Measurements from ENCODE around the gene STRIP2.
"Not testable (repeated sequence)": the region's sequence is repeated elsewhere in the genome, so short reads cannot be mapped to it uniquely, and the experiment has no call there.

STRIP2 gene

GRCh38 chr7:129453510-129454248 is 19.4 kb downstream of the STRIP2 start:
- DNase-seq (ENCODE audit: low spot score): no peak

GRCh38 chr7:129454249-129454551 is 20.0 kb downstream of the STRIP2 start:
- no peak for DNase-seq (ENCODE audit: low spot score)

GRCh38 chr7:129456421-129456820 is 22.2 kb downstream of the STRIP2 start:
- no peak for DNase-seq (ENCODE audit: low spot score)

- no peak for DNase-seq (ENCODE audit: low spot score)
Measured at GRCh38 chr7:129457101-129457500, 22.9 kb downstream of the STRIP2 start.

- no peak for DNase-seq (ENCODE audit: low spot score)
Measured at GRCh38 chr7:129458171-129458570, 23.9 kb downstream of the STRIP2 start.

GRCh38 chr7:129461809-129462208 is 27.6 kb downstream of the STRIP2 start:
- no peak for DNase-seq (ENCODE audit: low spot score)

GRCh38 chr7:129462420-129462819 is 28.2 kb downstream of the STRIP2 start:
- DNase-seq (ENCODE audit: low spot score): no peak

- no peak for DNase-seq (ENCODE audit: low spot score)
Measured at GRCh38 chr7:129464194-129464593, 30.0 kb downstream of the STRIP2 start.

- DNase-seq (ENCODE audit: low spot score): no peak
Measured at GRCh38 chr7:129465080-129465479, 30.8 kb downstream of the STRIP2 start.

- DNase-seq (ENCODE audit: low spot score): no peak
Measured at GRCh38 chr7:129466796-129467195, 32.6 kb downstream of the STRIP2 start.

- peak; percentile 60 for DNase-seq (ENCODE audit: low spot score)
Measured at GRCh38 chr7:129468087-129468486, 33.9 kb downstream of the STRIP2 start.

- no peak for DNase-seq (ENCODE audit: low spot score)
Measured at GRCh38 chr7:129468547-129468946, 34.3 kb downstream of the STRIP2 start.

GRCh38 chr7:129469930-129470329 is 35.7 kb downstream of the STRIP2 start:
- DNase-seq (ENCODE audit: low spot score): no peak

- no peak for DNase-seq (ENCODE audit: low spot score)
Measured at GRCh38 chr7:129470411-129470810, 36.2 kb downstream of the STRIP2 start.

- no peak for DNase-seq (ENCODE audit: low spot score)
Measured at GRCh38 chr7:129471402-129471827, 37.2 kb downstream of the STRIP2 start.

GRCh38 chr7:129475931-129476330 is 41.7 kb downstream of the STRIP2 start:
- not testable (repeated sequence) for DNase-seq (ENCODE audit: low spot score)

GRCh38 chr7:129476398-129476797 is 42.2 kb downstream of the STRIP2 start:
- DNase-seq (ENCODE audit: low spot score): not testable (repeated sequence)

- DNase-seq (ENCODE audit: low spot score): no peak
Measured at GRCh38 chr7:129479831-129480230, 45.6 kb downstream of the STRIP2 start.

- no peak for DNase-seq (ENCODE audit: low spot score)
Measured at GRCh38 chr7:129480674-129481363, 46.6 kb downstream of the STRIP2 start.

GRCh38 chr7:129481376-129481775 is 47.1 kb downstream of the STRIP2 start:
- DNase-seq (ENCODE audit: low spot score): not testable (repeated sequence)

GRCh38 chr7:129482781-129483180 is 48.5 kb downstream of the STRIP2 start:
- no peak for DNase-seq (ENCODE audit: low spot score)

GRCh38 chr7:129489491-129489890 is 55.3 kb downstream of the STRIP2 start:
- peak; percentile 69 for DNase-seq (ENCODE audit: low spot score)

GRCh38 chr7:129492391-129492790 is 58.2 kb downstream of the STRIP2 start:
- no peak for DNase-seq (ENCODE audit: low spot score)

- DNase-seq (ENCODE audit: low spot score): no peak
Measured at GRCh38 chr7:129493555-129493954, 59.3 kb downstream of the STRIP2 start.

All from AG08396 (cell line).